Mucosa of gallbladder (tissue), 1 donor: ENCODE results near the gene APBB2. TPM values are rescaled to one million over a fixed set of nuclear protein-coding genes. Genes with fewer than 3 reads are reported as not detected.
"Not testable (repeated sequence)": the region's sequence is repeated elsewhere in the genome, so short reads cannot be mapped to it uniquely, and the experiment has no call there.

Experiments
- DNase-seq: peaks from one replicate; pipeline ENCODE4 v3.0.0-alpha.2; 2020; ENCODE audit warnings: low spot score
- total RNA-seq: library from RNA; stranded (reverse); gene quantifications from one replicate; pipeline ENCODE4 v1.2.1, GENCODE V29; 2021
- donor health status: DM: no; HTN: no; CAD: no.

APBB2 gene
- total RNA-seq, 1 donor from 2014 or later = 44.9 TPM

DNA sequence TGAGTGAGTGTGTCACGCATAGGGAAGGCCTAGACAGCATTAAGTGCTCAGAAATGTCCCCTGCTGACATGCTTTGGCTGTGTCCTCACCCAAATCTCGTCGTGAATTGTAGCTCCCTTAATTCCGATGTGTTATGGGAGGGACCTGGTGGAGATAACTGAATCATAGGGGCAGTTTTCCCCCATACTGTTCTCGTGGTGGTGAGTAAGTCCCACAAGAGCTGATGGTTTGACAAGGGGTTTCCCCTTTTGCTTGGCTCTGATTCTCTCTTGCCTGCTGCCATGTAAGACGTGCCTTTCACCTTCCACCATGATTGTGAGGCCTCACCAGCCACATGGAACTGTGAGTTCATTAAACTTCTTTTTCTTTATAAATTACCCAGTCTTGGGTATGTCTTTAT is 386.6 kb downstream of the APBB2 start:
- DNase-seq = no peak

DNA sequence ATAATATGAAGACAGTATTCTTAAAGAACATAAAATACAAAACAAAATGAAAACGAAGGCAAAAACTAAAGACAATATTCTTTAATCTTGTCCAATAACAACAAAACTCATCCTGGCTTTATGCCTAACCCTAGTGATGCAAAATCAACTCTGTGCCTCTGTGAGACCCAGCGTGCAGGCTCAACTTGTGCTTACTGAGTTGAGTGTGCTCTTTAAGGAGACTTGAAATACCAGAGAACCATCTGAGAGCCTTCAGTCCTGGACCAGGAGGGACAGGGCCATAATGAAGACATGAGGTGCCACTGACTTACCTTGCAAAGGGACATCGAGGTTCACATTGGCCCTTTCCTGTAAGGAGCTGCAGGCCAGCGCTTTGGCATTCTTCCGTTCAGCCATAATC is 387.5 kb downstream of the APBB2 start:
- no peak for DNase-seq

DNA sequence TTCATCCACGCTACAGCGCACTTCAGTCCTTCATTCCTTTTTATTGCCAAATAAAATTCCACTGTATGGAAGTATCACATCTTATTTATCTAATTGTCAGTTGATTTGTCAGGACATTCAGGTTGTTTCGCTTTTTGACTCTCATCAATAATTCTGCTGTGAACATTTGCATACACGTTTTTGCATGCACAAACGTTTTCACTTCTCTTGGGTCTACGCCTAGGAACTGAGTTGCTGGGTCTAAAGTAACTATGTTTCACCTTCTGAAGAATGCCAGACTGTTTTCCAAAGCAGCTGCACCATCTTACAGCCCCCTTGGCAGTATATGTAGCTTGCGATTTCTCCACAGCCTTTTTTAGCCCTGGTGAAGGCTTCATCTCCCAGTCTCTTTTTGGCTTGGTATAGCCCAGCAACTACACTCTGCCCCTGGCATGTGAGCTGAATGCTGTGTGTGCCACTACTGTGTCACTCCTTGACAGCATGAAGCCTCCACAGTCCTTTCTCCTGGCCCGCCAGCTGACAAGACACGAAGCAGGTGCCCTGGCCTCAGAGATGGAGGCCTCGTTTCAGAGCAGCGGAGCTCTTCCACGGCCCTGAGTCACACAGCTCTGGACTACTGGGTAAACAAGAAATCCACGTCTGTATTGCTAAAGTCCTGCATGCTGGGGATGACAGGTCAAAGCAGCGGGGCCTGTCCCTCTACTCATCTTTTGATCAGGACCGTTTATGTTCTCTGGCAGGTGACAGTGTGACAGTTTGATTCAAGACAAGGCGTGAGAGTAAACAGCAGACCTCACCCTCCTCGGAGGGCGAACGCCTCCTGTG is 389.1 kb downstream of the APBB2 start:
- DNase-seq = no peak

DNA sequence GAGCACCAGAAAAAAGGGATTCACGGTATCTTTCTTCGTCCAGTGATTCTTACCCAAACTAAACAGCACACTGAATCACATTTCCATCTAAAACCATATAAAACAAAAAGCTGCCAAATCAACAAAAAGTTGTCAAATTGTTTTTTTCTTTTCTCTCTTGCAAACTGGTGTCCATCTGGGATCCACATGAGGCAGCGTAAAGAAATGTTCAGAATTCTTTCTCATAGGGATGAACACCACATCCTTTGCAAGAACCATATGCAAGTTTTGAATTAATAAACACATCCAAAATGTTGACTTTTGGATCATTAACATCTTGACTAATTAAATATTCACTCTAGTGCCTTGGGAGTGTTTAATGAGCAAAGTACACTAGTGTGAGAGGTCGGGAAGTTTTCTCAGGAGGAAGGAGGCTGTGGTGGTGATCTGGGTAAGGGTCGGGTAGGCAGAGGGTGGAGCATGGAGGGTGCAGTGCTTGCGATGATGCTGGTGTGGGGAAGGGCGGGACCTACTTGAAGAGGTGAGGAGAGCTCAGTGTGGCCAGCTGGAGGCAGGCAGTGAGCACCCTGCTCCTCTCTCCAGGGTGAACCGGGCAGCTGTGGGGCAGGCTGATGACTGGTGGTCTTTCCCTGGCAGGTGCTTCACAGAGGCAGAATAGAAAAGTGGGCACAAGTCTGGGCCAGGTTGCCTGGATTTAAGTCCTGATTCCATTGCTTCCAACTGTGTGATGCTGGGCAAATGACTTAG is 391.7 kb downstream of the APBB2 start:
- no peak for DNase-seq

DNA sequence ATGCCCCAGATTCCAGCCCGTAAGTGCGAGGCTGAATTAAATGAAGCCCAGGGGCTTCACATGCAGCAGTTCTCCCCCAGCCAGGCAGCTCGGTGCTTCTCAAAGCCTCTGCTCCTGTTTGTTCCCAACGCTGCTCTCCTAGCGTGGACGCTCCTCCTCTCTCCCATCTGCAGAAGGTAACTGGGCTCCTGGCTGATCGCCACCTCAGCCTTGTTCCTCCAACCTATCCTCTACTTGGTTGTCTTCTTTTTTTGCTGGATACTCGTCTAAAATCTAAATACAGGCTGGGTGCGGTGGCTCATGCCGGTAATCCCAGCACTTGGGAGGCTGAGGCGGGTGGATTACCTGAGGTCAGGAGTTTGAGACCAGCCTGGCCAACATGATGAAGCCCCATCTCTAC is 394.2 kb downstream of the APBB2 start:
- DNase-seq = no peak

DNA sequence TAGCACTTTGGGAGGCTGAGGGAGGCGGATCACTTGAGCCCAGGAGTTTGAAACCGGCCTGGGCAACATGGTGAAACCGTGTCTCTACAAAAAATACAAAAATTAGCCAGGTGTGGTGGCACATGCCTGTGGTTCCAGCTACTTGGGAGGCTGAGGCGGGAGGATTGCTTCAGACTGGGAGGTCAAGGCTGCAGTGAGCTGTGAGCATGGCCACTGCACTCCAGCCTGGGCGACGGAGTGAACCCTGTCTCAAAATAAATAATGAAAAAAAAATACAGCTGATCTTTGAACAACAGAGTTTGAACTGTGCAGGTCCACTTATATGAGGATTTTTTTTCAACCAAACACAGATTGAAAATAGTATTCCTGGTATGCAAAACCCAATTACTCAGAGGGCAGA is 397.2 kb downstream of the APBB2 start:
- DNase-seq = not testable (repeated sequence)

DNA sequence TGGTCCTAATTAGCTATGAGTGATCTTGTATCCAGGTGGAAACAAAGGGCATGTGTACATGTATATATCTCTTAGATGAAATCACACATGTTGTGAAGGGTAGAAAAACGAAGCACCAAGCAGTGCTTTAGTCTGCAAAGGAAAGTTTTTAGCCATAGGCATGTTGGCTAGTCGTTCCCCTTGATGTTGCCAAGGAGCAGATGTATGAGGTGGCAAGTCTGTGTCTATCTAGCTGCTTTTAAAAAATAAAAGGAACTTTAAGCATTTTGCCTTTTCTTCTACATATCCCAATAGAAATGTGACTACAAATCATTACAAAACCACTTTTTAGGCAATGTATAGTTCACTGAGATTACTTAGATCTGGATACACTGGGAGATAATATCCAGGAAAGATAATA is 401.5 kb downstream of the APBB2 start:
- no peak for DNase-seq

DNA sequence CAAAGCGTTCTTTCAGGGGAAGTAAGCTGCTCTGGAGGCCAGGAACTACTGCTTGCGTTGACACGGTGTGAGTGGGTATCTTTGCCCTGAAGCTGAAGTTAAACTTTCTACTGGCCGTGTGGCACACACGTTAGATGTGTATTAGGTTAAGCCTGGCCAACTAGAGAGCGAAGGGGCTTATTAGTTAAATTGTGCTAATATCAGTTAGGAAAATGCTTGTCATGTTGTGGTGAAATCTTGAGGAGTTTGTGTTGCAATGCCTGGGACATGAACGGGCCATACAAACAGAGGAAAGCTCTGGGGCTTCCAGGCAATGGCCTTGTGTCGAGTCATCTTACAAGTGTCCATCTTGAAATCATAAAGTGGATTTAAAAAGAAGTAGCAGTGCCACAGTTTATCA is 402.0 kb downstream of the APBB2 start:
- no peak for DNase-seq

DNA sequence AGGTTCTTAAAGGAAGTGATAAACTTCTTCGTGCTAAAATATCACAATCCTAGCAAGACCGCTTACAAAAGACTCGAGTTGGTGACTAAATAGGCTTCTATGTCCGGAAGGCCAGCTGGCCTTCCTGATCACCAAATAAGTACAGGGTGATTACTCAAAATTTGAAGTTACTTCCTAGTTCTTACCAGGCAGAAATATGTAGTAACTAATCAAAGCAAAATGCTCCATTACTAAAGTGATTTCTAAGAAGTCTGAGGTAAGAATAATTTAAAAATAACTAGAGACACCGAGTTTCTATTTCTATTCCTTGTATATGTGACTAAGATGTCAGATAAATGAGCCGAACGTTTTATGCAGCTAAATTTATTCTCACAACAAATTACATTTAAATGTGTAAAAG is 402.4 kb downstream of the APBB2 start:
- DNase-seq = no peak

DNA sequence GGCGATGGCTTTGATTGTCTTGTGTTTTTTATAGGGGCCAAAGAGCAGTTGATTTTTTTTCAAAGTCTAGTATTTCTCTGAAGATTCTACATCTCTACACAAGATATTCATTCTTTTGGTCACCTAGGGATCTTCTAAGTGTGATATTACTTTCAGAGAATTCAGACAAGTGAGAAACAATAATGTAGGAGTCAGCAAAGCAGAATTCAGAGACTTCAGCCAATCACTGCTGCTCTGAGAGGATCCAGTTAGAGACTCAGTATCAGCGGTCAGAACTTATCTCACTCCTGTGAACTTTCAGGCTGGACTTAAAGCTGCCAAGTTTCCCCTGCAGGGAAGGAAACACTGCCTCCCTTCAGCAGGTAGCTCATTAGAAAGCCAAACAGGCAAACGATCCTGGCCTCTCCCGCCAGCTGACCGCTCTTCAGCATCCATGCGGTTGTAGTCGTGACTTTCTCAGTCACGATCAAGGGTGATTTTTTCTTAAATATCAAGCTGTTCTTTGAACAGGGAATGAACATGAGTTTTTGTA is 405.4 kb downstream of the APBB2 start:
- no peak for DNase-seq

DNA sequence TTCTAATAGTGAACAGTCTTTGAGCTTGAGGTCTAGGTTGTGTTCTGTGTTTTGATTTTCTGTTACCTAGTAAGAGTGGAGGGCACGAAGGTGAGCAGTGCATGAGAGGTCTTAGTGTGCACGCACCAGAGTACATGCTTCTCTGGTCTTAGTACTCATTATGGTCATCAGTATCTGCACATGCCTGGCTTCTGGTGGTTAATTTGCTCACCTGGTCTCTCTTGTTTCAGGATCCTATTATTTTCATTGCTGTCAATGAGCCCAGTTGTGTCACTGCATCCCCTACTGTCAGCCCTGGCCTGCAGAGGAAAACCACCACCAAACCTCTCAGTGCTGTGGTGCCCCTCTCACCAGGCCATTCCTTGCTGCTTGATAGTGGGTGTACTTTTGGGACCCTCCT is 409.7 kb downstream of the APBB2 start:
- no peak for DNase-seq

DNA sequence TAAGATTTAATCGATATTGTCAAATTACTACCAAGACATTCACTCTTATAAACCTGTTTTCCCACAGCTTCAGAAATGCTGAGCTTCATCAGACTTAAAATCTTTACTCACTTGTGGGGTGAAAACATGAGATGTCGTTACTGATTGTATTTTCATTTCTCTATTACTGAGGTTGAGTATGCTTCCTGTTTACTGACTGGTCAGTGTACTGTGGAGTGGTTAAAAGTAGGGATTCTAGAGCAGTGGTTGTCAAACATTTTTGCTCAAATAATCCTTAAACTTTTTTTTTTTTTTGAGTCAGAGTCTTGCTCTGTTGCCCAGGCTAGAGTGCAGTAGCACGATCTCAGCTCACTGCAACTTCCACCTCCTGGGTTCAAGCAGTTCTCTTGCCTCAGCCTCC is 414.3 kb downstream of the APBB2 start:
- no peak for DNase-seq

DNA sequence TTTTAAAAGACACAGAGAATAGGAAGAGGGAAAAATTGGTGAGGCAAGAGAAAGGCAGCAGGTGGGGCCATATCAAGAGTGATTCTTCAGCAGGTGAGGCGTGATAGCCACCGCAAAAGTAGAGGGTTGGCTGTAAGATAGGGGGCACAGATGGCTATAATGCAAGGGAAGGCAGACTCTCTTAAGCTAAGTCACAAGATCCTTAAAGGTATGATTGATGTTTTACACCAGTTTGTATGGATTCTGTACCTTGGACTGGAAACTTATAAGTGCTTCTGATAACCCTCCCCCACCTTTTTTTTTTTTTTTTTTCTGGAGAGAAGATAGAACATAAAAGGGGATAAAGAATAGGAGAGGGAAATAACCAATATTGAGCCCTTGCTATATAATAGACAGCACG is 424.6 kb downstream of the APBB2 start:
- no peak for DNase-seq

DNA sequence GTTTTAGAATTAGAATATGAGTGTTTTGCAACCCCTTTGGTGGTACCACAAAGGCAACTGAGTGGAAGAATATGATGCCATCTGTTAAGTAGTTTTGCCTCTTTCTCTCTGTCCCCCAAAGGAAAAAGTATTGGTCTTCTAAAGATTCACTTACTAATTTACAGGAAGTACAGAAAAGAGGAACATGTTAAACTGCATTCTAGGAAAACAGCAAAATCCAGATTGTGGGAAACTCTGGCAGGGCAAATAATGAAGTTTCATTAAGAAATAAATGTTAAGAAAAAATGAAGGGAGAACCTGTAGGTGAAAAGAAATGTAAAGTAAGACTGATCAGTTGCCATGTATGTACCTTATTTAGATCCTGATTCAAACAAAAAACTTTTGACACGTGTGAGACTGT is 425.3 kb downstream of the APBB2 start:
- no peak for DNase-seq

DNA sequence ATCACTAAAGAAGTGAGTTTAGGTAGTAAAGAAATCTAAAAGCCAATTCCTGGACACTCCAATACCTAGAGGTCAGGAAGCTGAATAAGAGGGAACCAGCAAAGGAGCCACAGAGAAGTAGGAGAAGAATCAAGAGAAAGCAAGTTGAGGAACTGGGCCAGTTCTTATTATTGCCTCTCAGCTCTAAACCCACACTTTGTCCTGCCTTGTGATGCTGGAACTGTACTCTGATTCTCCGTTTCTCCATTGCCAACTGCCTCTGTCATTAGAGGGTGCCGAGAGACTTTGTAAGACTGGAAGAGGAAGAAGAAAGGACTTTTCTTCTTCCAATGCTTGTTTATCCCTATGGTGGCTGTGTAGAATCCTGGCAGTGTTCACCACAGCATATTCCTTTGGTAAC is 426.0 kb downstream of the APBB2 start:
- DNase-seq = no peak

DNA sequence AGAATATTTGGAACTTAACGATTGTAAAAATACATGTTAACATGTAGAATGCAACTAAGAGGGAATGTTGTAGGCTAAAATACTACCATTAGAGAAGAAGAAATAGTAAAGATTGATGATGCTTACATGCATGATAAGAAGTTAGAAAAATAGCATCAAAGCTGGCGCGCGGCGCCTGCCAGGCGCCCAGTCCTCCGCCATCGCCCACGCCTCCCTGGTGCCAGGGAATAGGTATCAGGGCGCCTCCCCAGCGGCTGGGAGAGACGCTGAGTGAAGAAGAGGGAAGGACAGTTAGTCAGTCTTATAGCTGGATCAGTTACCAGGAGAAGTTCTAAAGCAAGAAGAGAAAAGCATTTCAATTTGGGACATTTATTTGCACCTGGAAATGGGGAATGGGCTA is 428.6 kb downstream of the APBB2 start:
- no peak for DNase-seq

DNA sequence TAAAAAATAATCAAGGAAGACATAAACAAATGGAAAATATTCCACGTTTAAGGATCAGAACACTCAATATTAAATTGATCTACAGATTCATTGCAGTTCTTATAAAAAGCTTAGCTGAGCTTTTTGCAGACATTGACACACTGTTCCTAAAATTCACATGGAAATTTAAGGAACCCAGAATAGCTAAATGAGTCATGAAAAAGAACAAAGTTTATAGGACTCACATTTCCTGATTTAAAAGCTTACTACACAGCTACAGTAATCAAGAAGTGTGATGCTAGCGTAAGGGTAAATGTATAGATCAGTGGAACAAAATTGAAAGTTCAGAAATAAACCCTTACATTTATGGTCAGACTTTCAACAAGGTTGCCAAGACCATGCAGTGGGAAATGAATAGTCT is 431.5 kb downstream of the APBB2 start:
- DNase-seq = no peak

DNA sequence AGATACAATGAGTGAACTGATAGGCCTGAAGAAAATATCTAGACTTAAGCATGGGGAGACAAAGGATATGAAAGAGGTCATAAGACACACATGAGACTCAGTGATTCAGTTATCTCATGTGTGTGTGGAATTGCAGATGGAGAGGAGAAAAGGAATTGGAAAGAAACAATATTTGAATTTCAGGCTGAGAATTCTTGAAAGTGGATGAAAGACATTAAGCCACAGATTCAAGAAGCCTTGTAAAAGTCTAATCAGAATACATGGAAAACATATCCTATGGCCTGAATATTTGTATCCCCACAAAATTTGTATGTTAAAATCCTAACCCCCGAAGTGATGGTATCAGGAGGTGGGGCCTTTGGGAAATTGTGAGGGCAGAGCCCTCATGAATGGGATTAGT is 436.3 kb downstream of the APBB2 start:
- no peak for DNase-seq

DNA sequence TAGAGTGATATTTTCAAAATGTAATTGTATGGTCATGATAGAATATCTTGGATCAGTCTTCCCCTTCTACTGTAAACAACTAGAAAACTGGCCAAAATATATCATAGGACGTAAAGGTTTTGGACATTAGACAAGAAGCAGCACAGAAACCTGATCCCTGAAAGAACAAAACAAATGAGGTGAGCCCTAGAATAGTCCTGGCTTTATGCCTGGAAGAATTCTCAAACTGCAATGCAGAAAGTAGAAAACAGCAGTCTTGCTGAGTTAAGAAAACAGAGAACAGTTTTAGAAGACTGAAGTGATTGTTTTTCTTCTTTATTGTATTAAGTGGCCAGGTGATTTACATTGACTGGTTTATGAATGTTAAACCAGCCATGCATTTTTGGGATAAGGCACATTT is 445.1 kb downstream of the APBB2 start:
- no peak for DNase-seq

DNA sequence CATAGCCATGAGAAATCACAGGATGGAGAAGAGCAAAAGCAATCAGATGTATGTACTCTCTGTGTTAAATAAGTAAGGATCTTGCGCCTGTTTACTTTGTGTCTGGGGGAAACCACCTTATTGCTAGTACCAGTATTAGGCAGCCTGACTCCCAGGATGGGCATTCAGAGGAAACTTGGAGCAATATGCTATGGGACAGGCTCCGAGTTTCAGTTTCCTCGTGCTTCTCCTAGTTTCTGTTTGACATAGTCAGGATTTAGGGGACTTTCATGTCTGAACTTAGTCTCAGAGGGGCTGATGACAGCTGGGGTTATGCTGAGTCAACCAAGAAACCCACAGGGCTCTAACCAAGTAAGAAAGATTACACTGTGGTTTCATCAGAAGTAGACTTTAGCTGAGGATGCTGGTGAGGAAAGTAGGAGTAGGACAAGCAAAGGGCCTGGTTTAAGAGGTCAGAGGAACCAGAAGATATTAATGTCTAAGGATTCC is 451.1 kb downstream of the APBB2 start:
- DNase-seq = no peak
